GM12878 (cell line): Measurements from ENCODE around the gene KCNB1. TPM values are rescaled to one million over a fixed set of nuclear protein-coding genes. Genes with fewer than 3 reads are reported as not detected.

Experiments
- ATAC-seq: fragments of 200-7000 bp; cut with Tn5 transposase; 3 replicates; pipeline ENCODE4 v1.9.1; 2020; ENCODE audit warnings: mild to moderate bottlenecking, moderate library complexity
- BruUV-seq: library from RNA; stranded (reverse); fragments of 400-500 nt; replicated peaks from 2 replicates; lab custom pipeline; 2021; lab: Mats Ljungman, UMichigan
- CTCF ChIA-PET: fragments of 300-600 bp; sonication (Branson Sonifier 250); formaldehyde crosslinking; extraction: SDS; loops from one replicate; lab custom pipeline; 2021; ENCODE audit warnings: inconsistent platforms; lab: Yijun Ruan, JAX
- POLR2A ChIA-PET: fragments of 350-600 bp; formaldehyde crosslinking; extraction: SDS; loops from one replicate; lab custom pipeline; 2021; ENCODE audit warnings: inconsistent platforms; lab: Charles Lee
- RAD21 ChIA-PET: fragments of 300-600 bp; sonication (Branson Sonifier 250); formaldehyde crosslinking; loops from one replicate; lab custom pipeline; 2023; ENCODE audit warnings: antibody characterized with exemption; ENCODE audit not compliant: unreplicated experiment; lab: Charles Lee
- SMC1A ChIA-PET: fragments of 300-600 bp; sonication (Branson Sonifier 250); formaldehyde crosslinking; loops from one replicate; lab custom pipeline; 2023; ENCODE audit not compliant: unreplicated experiment, uncharacterized antibody; lab: Charles Lee
- DNase-seq: peaks from one replicate; pipeline ENCODE4 v3.0.0-alpha.2; 2011; ENCODE audit warnings: low read depth, low spot score
- FAIRE-seq: peaks from 3 replicates; lab custom pipeline; 2011; peaks lifted over from hg19 to GRCh38; lab: Jason Lieb, UNC
- H2AFZ ChIP-seq: 2 replicates; pipeline ENCODE4 v1.6.0; 2011; ENCODE audit warnings: low read depth, low read length, control low read depth; ENCODE audit not compliant: control insufficient read depth
- H3K27ac ChIP-seq: 2 replicates; pipeline ENCODE4 v1.5.1; 2011; ENCODE audit warnings: control low read depth; ENCODE audit not compliant: control insufficient read depth, insufficient read depth
- H3K27me3 ChIP-seq, 2 experiments: replicated peaks in 1 of 2; 2 replicates each; pipeline versions ENCODE4 v1.6.0 to v1.6.1; 2011; ENCODE audit warnings: low read length in 1 of 2; ENCODE audit not compliant: control insufficient read depth in 2 of 2, insufficient read depth in 2 of 2
- H3K36me3 ChIP-seq, 2 experiments: 2 replicates each; pipeline ENCODE4 v1.5.1; 2011; ENCODE audit warnings: low read length in 1 of 2; ENCODE audit not compliant: control insufficient read depth in 2 of 2, insufficient read depth in 2 of 2
- H3K4me1 ChIP-seq: 2 replicates; pipeline ENCODE4 v1.6.1; 2011; ENCODE audit warnings: mild to moderate bottlenecking, low read length, moderate library complexity, mixed read lengths; ENCODE audit not compliant: control insufficient read depth, insufficient read depth
- H3K4me2 ChIP-seq: 2 replicates; pipeline ENCODE4 v1.6.0; 2011; ENCODE audit warnings: control low read depth; ENCODE audit not compliant: control insufficient read depth, insufficient read depth
- H3K4me3 ChIP-seq: fragments of 200-600 bp; sonication (generic); 2 replicates; pipeline ENCODE4 v1.5.1; 2016
- H3K79me2 ChIP-seq: 2 replicates; pipeline ENCODE4 v1.6.0; 2011; ENCODE audit warnings: low read length; ENCODE audit not compliant: control insufficient read depth, insufficient read depth
- H3K9ac ChIP-seq: 2 replicates; pipeline ENCODE4 v1.8.0; 2011; ENCODE audit warnings: low read length, control low read depth, mixed read lengths; ENCODE audit not compliant: control insufficient read depth, insufficient read depth
- H3K9me3 ChIP-seq: replicated peaks from 3 replicates; pipeline ENCODE4 v1.5.1; 2011; ENCODE audit warnings: mild to moderate bottlenecking, low read length; ENCODE audit not compliant: control insufficient read depth, insufficient read depth
- H4K20me1 ChIP-seq: 2 replicates; pipeline ENCODE4 v1.6.0; 2011; ENCODE audit not compliant: control insufficient read depth, insufficient read depth
- ASH2L ChIP-seq: fragments of 300-600, 200-600 bp; sonication (generic); IDR thresholded peaks from 2 replicates; pipeline ENCODE4 v1.6.1; 2017; ENCODE audit warnings: low read depth, mild to moderate bottlenecking, borderline replicate concordance
- EED ChIP-seq: sonication (generic); IDR thresholded peaks from 2 replicates; pipeline ENCODE4 v1.6.1; 2016; ENCODE audit warnings: antibody characterized with exemption, low read depth
- EZH2 ChIP-seq: IDR thresholded peaks from 2 replicates; pipeline ENCODE4 v1.6.1; 2012; ENCODE audit warnings: low read depth, mild to moderate bottlenecking, control low read depth, inconsistent platforms, low read length, borderline replicate concordance; ENCODE audit not compliant: control insufficient read depth
- NRF1 ChIP-seq: conservative IDR thresholded peaks from 2 replicates; pipeline ENCODE4 v1.6.1; 2011; ENCODE audit warnings: mild to moderate bottlenecking, low read depth, low read length, improper control_type of control experiment
- PBX3 ChIP-seq: IDR thresholded peaks from 2 replicates; pipeline ENCODE4 v1.6.1; 2011; ENCODE audit warnings: mild to moderate bottlenecking, low read depth, low read length, moderate library complexity; ENCODE audit not compliant: insufficient replicate concordance
- STAT1 ChIP-seq: fragments of 450-650 bp; conservative IDR thresholded peaks from 2 replicates; pipeline ENCODE4 v1.6.1; 2014; ENCODE audit warnings: antibody characterized with exemption, mild to moderate bottlenecking
- SUPT20H ChIP-seq: IDR thresholded peaks from 2 replicates; pipeline ENCODE4 v1.6.1; 2011; ENCODE audit warnings: low read depth, mild to moderate bottlenecking, low read length, moderate library complexity, borderline replicate concordance; ENCODE audit not compliant: control insufficient read depth
- ZBED1 ChIP-seq: IDR thresholded peaks from 2 replicates; pipeline ENCODE4 v1.6.1; 2016; ENCODE audit warnings: borderline replicate concordance
- ZNF217 ChIP-seq: fragments of 450-650 bp; IDR thresholded peaks from 2 replicates; pipeline ENCODE4 v1.6.1; 2017; ENCODE audit warnings: antibody characterized with exemption, mild to moderate bottlenecking
- WGBS: methylation state at CpG from one replicate; pipeline ENCODE4 v1.1.6; 2016; ENCODE audit warnings: low lambda C conversion rate; ENCODE audit not compliant: insufficient replicate concordance, insufficient coverage; ENCODE audit errors: missing lambda C conversion rate; 5-methylcytosine and 5-hydroxymethylcytosine counted together
- in situ Hi-C: fragments of 300-500 bp; cut with MboI; formaldehyde crosslinking; loops from 9 replicates; pipeline ENCODE4 v1.14.3; 2018; ENCODE audit warnings: mixed read lengths
- intact Hi-C: fragments of 100-400 bp; cut with micrococcal nuclease; formaldehyde crosslinking; loops from one replicate; pipeline ENCODE4 v1.14.2; 2022; ENCODE audit not compliant: unreplicated experiment
- polyA plus RNA-seq, 11 experiments: library from polyadenylated mRNA; depleted of rRNA in 4 of 11; unstranded in 6 of 11; stranded (reverse) in 5 of 11; fragments of >200 nt; fragmentation: Nextera tagmentation in 4 of 11; fragmentation: Illumina TruSeq in 1 of 11; extraction: Ambion mirVana in 4 of 11; extraction: Trizol in 1 of 11; gene quantifications; 1 replicate in 1 of 11; 2 replicates in 10 of 11; pipeline versions ENCODE4 v1.2.1 to v1.2.3, GENCODE V29; 2011 to 2016; ENCODE audit warnings: inconsistent platforms in 2 of 11, missing spikeins in 2 of 11, low read depth in 1 of 11
- total RNA-seq, 4 experiments: library from RNA; depleted of rRNA in 3 of 4; stranded (reverse); fragments of >200 nt in 3 of 4; fragmentation: Illumina TruSeq in 1 of 4; extraction: Trizol in 1 of 4; gene quantifications; 2 replicates each; pipeline versions ENCODE4 v1.2.1 to v1.2.3, GENCODE V29; 2013 to 2021

Gene KCNB1
- total and polyA plus RNA-seq, 10 of the 15 experiments (the other 5 are each of a cell fraction or from before 2014, with no cell fraction given), result 0.02 to 0.08 (median 0.03) TPM; not detected in 7

DNA sequence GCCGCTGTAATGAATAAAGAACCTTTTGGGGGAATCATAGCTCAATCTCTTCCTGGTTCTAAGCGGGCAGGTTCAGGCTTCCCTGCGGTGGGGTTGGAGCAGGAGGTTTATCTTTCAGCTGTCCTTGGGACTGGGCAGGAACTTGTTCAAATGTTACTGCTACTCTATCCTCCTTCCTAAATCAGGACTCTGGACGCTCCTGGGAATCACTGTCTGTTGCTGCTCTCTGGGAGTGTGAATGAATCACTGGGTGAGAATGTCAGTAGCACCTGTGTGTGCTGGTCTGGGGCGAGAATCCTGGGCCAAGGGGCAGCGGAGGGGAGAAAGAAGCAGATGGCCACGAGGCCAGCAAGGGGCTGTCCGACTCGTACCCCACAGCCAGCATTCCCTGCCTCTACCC is 139.2 kb downstream of the KCNB1 start:
- DNase-seq, result no peak
- Histone ChIP-seq H3K27me3 (no peaks in the 10 kb centered on the region; a peak in 1 of 4 replicates), H3K36me3 (no peaks in the 10 kb centered on the region), H2AFZ (no peak overlapping the region), H3K79me2 (no peaks in the 10 kb centered on the region), H4K20me1 (no peaks in the 10 kb centered on the region), H3K9me3 (no peaks in the 10 kb centered on the region), H3K9ac (no peak overlapping the region), H3K4me3 (no peak overlapping the region), H3K4me2 (no peak overlapping the region), H3K4me1 (no peaks in the 10 kb centered on the region), H3K27ac (no peak overlapping the region)
- RAD21 ChIA-PET, result no interaction called here
- no peak for ATAC-seq
- POLR2A ChIA-PET, result no interaction called here
- in situ Hi-C loops (loop anchor here (25.0 kb wide), 2 partner anchors 169 to 519 kb away; no protein-coding TSS in a partner anchor), intact Hi-C loops (no loop called here)
- CTCF ChIA-PET, result interaction anchor here (1.0 to 1.4 kb wide), 3 partner anchors 9 to 195 kb away, joined by 3 to 4 read pairs (median 3); no protein-coding TSS in a partner anchor
- WGBS, result 34% methylated on average over 9 of the region's 9 CpGs
- no TSS peak for BruUV-seq
- FAIRE-seq, result no peak
- SMC1A ChIA-PET, result interaction anchor here (0.8 kb wide), 1 partner anchor 265 kb away, joined by 4 read pairs; no protein-coding TSS in a partner anchor
- TF ChIP-seq NRF1 (no peak), SUPT20H (no peak), EED (no peak), ZNF217 (no peak), STAT1 (no peak), PBX3 (no peak), ASH2L (no peak), EZH2 (no peak), ZBED1 (no peak)
